Measurements from ENCODE around the gene LITAF.
"Not testable (repeated sequence)": the region's sequence is repeated elsewhere in the genome, so short reads cannot be mapped to it uniquely, and the experiment has no call there.

The LITAF gene

GRCh38 chr16:11511801-11512200 is 74.9 kb downstream of the LITAF start:
- no peak for TF ChIP-seq CTCF (IDR thresholded peaks at IDR 0.05; ENCODE audit: control insufficient read depth, insufficient read depth, low read depth, low read length, missing control alignments)
- H3K4me3 ChIP-seq (ENCODE audit: control insufficient read depth, low read depth, low read length) = no peak overlapping the region
- no peak for DNase-seq (ENCODE audit: low read depth)

GRCh38 chr16:11511328-11511727 is 75.4 kb downstream of the LITAF start:
- DNase-seq (ENCODE audit: low read depth) = no peak
- TF ChIP-seq CTCF (IDR thresholded peaks at IDR 0.05; ENCODE audit: control insufficient read depth, insufficient read depth, low read depth, low read length, missing control alignments) = no peak
- H3K4me3 ChIP-seq (ENCODE audit: control insufficient read depth, low read depth, low read length) = no peak overlapping the region

GRCh38 chr16:11510178-11510973 is 76.3 kb downstream of the LITAF start:
- TF ChIP-seq CTCF (IDR thresholded peaks at IDR 0.05; ENCODE audit: control insufficient read depth, insufficient read depth, low read depth, low read length, missing control alignments) = no peak
- DNase-seq (ENCODE audit: low read depth) = no peak
- H3K4me3 ChIP-seq (ENCODE audit: control insufficient read depth, low read depth, low read length) = no peak overlapping the region

- H3K4me3 ChIP-seq (ENCODE audit: control insufficient read depth, low read depth, low read length) = no peak overlapping the region
- DNase-seq (ENCODE audit: low read depth) = no peak
- no peak for TF ChIP-seq CTCF (IDR thresholded peaks at IDR 0.05; ENCODE audit: control insufficient read depth, insufficient read depth, low read depth, low read length, missing control alignments)
Measured at GRCh38 chr16:11507991-11508390, 78.7 kb downstream of the LITAF start.

GRCh38 chr16:11507350-11507749 is 79.4 kb downstream of the LITAF start:
- H3K4me3 ChIP-seq (ENCODE audit: control insufficient read depth, low read depth, low read length) = no peak overlapping the region
- DNase-seq (ENCODE audit: low read depth) = no peak
- no peak for TF ChIP-seq CTCF (IDR thresholded peaks at IDR 0.05; ENCODE audit: control insufficient read depth, insufficient read depth, low read depth, low read length, missing control alignments)

GRCh38 chr16:11506741-11507305 is 79.9 kb downstream of the LITAF start:
- no peak for TF ChIP-seq CTCF (IDR thresholded peaks at IDR 0.05; ENCODE audit: control insufficient read depth, insufficient read depth, low read depth, low read length, missing control alignments)
- no peak for DNase-seq (ENCODE audit: low read depth)
- no peak overlapping the region for H3K4me3 ChIP-seq (ENCODE audit: control insufficient read depth, low read depth, low read length)

- DNase-seq (ENCODE audit: low read depth); H3K4me3 ChIP-seq (ENCODE audit: control insufficient read depth, low read depth, low read length): not testable (repeated sequence)
Measured at GRCh38 chr16:11504261-11504660, 82.5 kb downstream of the LITAF start.

Data from AG09309 (cell line).